A172 (cell line): Measurements from ENCODE around the gene XRN1. TPM values are rescaled to one million over a fixed set of nuclear protein-coding genes. Genes with fewer than 3 reads are reported as not detected.
A peak's percentile ranks its signal among the peaks of the same experiment; 100 is the strongest.
"Not testable (repeated sequence)": the region's sequence is repeated elsewhere in the genome, so short reads cannot be mapped to it uniquely, and the experiment has no call there.

Source experiments
- DNase-seq: peaks from one replicate; pipeline ENCODE4 v3.0.0-alpha.2; 2015; ENCODE audit warnings: low spot score
- total RNA-seq: library from RNA; depleted of rRNA; stranded (reverse); fragments of >200 nt; shearing (Covaris generic); gene quantifications from 2 replicates; pipeline ENCODE4 v1.2.3, GENCODE V29; 2014; rRNA removed

The XRN1 gene, protein sequence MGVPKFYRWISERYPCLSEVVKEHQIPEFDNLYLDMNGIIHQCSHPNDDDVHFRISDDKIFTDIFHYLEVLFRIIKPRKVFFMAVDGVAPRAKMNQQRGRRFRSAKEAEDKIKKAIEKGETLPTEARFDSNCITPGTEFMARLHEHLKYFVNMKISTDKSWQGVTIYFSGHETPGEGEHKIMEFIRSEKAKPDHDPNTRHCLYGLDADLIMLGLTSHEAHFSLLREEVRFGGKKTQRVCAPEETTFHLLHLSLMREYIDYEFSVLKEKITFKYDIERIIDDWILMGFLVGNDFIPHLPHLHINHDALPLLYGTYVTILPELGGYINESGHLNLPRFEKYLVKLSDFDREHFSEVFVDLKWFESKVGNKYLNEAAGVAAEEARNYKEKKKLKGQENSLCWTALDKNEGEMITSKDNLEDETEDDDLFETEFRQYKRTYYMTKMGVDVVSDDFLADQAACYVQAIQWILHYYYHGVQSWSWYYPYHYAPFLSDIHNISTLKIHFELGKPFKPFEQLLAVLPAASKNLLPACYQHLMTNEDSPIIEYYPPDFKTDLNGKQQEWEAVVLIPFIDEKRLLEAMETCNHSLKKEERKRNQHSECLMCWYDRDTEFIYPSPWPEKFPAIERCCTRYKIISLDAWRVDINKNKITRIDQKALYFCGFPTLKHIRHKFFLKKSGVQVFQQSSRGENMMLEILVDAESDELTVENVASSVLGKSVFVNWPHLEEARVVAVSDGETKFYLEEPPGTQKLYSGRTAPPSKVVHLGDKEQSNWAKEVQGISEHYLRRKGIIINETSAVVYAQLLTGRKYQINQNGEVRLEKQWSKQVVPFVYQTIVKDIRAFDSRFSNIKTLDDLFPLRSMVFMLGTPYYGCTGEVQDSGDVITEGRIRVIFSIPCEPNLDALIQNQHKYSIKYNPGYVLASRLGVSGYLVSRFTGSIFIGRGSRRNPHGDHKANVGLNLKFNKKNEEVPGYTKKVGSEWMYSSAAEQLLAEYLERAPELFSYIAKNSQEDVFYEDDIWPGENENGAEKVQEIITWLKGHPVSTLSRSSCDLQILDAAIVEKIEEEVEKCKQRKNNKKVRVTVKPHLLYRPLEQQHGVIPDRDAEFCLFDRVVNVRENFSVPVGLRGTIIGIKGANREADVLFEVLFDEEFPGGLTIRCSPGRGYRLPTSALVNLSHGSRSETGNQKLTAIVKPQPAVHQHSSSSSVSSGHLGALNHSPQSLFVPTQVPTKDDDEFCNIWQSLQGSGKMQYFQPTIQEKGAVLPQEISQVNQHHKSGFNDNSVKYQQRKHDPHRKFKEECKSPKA (N-terminal part only)
- 15.0 and 17.5 TPM in 2 replicates for total RNA-seq

- DNase-seq: peak; percentile 89
Measured at GRCh38 chr3:142447852-142448823, at the start of gene XRN1. Gene XRN1, minus strand, starts transcription at chr3:142448037. Its CDS starts 93 bp downstream, at chr3:142447944.

DNA sequence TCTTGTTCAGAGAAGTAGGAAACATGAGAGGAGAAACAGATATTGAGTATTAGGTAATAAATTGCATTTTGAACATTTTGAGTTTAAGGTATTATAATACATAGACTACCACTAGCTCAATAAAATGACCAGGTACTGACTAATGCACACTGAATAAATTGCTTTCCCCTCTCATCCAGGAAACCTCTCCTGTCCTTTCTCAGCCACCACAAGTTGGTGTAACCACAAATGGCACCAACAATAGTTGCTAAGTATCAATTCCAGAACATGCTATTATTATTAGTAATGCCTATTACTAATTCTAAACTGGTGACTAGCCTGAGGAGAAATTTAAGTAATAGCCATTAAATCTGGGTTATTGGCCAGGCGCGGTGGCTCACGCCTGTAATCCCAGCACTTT is 47.3 kb upstream of the XRN1 start:
- no peak for DNase-seq

DNA sequence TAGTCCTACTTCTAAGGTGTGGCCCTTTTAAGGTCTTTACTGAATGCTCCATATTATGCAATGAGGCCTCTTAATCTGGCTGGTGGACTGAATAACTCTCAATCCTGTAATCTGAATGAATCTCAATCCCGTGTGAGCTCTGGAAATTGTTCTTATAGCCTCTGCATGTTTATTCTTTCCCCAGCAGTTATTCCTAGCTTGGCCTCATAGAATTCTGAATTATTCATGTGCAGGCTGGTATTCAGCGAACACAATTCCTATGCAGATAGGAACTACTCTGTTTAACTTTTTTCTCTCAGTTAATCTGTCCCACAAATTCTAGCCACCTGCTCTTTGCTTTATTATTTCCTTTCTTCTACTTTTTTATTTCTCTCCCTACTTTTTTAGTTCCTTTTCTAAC is 44.3 kb upstream of the XRN1 start:
- DNase-seq: no peak

GRCh38 chr3:142489572-142490323 is 41.9 kb upstream of the XRN1 start:
- DNase-seq: no peak

DNA sequence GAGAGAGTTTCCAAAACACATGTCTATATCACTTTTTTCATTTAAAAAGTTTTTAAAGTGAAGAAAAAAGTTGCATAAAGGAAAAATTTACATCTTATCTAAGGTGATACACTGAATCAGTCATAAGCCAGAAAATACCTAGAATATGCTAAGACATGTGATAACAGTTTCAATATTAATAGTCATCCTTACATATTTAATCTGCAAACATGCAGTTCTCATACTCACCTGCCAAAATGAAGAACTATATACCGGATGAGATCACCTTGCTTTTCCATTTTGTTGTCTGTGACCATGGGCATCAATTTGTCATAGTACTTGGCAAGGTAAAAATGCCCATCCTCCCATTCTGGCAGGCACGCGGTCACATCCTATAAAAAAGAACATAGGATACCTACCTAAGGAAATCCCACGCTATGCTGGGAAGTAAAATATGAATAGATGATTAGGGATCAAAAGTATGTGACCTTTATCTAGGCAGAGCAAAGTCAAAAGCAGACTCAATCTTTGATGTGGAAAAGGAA is 37.1 kb upstream of the XRN1 start:
- no peak for DNase-seq

DNA sequence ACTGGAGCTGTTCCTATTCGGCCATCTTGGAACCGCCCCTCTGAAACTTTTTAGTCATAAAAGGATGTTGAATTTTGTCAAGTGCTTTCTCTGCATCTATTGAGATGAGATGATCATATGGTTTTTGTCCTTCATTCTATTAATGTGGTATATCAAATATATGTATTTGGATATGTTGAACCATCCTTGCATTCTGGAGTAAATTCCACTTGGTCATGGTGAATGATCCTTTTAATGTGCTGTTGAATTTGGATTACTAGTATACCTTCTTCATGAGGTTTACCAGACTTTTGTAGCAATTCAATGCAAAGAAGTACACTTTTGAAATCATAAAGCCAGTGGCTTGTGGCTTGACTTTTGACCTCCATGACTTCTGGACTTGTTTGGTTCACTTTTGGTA is 33.4 kb upstream of the XRN1 start:
- DNase-seq: no peak

DNA sequence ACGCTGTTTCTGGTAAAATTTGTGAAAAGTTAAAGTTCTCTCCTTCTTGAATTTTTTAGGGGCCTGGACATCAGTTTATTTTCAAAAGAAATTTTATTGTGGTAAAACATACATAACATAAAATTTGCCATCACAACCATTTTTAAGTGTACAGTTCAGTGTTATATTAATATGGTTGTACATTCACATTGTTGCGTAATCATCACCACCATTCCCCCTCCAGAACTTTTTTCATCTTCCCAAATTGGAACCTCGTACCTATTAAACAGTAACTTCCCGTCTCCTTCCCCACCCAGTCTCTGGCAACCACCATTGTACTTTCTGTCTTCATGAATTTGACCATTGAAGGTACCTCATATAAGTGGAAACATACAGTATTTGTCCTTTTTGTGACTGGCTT is 23.0 kb upstream of the XRN1 start:
- no peak for DNase-seq

- DNase-seq: no peak
Measured at GRCh38 chr3:142468456-142468855, 20.6 kb upstream of the XRN1 start.

- DNase-seq: no peak
Measured at GRCh38 chr3:142467768-142468167, 19.9 kb upstream of the XRN1 start.

- no peak for DNase-seq
Measured at GRCh38 chr3:142460689-142461088, 12.9 kb upstream of the XRN1 start.

GRCh38 chr3:142459929-142460328 is 12.1 kb upstream of the XRN1 start:
- DNase-seq: no peak

GRCh38 chr3:142459096-142459495 is 11.3 kb upstream of the XRN1 start:
- DNase-seq: no peak

DNA sequence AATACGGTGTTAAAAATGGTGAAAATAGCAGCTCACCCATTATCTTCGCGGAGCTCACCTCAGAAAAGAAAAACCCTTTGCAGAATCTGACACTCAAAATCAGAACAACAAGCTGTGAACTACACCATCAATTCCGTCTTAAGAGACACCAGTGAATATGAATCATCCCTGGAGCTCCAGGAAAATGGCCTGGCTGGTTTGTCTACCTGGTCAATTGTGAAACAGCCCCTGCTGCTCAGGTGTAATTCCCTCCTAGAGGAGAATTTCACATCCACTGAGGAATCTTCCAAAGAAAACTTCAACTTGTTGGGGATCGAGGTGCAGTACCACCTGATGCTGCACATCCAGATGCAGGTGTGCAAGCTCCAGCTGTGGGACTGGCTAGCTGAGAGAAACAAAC is 3.0 kb upstream of the XRN1 start:
- DNase-seq: no peak

GRCh38 chr3:142450189-142450588 is 2.4 kb upstream of the XRN1 start:
- no peak for DNase-seq

DNA sequence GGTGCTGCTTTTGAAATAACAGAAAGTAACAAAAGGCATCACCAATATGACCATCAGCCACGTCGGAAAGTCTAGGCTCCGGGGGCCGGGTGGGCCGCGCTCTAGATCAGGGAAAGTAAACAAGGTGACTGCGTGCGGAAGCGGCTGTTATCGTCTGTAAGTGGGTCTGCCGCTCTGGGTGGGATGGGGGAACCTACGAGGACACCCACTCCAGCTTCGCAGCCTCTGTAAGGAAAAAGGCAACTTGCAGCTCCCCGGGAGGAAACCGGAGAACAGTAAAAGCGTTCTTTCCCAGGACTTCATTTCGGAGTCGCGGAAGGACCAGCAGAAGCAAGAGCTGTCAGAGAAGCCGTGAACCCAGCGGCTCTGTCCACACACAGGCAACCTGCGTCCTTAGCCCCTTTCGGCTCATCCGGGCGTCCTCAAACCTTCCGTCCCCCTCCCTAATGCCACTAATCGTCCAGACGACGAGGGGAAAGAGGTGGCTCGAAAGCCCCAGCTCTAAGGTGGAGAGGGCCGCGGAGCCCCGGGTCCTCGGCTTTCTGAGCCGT is 461 bp downstream of the XRN1 start:
- peak; percentile 38 for DNase-seq

DNA sequence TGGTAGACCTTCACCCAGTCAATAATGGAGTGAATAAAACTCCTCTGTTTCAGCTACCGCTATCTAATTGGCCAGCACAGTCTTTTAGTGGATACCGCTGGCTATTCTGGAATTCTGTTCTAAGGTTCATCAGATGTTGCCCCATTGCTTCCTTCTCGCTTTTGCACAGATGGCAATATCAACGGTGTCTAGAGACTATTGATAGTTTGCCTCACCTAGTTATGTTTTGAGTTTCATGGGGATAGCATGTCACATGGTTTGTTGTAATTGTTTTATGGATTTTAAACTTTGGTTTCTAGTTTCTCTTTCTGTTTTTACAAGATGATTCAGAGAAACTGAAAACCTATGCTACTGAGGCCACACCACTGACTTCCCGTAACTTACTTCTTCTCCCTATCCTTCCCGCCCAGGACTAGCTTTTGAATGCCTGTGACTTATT is 2.0 kb downstream of the XRN1 start:
- peak; percentile 16 for DNase-seq

- no peak for DNase-seq
Measured at GRCh38 chr3:142444343-142444742, 3.5 kb downstream of the XRN1 start.

DNA sequence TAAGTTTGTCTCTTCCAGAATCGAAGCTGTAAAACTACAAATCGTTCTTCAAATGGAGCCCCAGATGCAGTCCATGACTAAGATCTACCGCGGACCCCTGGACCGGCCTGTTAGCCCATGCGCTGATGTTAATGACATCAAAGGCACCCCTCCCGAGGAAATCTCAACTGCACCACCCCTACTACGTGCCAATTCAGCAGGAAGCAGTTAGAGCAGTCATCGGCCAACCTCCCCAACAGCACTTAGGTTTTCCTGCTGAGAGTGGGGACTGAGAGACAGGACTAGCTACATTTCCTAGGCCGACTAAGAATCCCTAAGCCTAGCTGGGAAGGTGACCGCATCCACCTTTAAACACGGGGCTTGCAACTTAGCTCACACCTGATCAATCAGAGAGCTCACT is 4.8 kb downstream of the XRN1 start:
- DNase-seq: not testable (repeated sequence)

- not testable (repeated sequence) for DNase-seq
Measured at GRCh38 chr3:142439499-142440220, 8.2 kb downstream of the XRN1 start.
